ENCODE measurements around the gene SMAD4. TPM values are rescaled to one million over a fixed set of nuclear protein-coding genes. Genes with fewer than 3 reads are reported as not detected.

SMAD4 gene
- polyA plus RNA-seq, 1 donor (not counting 4 experiments of a cell fraction or from before 2014, with no cell fraction given) = 68.2 TPM

DNA sequence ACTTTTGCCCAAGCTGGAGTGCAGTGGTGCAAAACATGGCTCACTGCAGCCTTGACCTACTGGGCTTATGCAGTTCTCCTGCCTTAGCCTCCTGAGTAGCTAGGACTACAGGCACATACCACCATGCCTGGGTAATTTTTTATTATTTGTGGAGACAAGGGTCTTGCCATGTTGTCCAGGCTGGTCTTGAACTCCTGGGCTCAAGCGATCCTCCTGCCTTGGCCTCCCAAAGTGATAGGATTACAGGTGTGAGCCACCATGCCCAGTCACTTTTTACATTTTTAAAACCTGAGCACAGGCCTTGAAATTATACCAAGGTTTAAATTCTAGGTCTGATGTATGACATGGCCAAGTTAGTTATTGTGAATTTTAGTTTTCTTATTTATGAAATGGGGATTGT lies 18.2 kb downstream of the SMAD4 start:
- TF ChIP-seq, protein P1, sequence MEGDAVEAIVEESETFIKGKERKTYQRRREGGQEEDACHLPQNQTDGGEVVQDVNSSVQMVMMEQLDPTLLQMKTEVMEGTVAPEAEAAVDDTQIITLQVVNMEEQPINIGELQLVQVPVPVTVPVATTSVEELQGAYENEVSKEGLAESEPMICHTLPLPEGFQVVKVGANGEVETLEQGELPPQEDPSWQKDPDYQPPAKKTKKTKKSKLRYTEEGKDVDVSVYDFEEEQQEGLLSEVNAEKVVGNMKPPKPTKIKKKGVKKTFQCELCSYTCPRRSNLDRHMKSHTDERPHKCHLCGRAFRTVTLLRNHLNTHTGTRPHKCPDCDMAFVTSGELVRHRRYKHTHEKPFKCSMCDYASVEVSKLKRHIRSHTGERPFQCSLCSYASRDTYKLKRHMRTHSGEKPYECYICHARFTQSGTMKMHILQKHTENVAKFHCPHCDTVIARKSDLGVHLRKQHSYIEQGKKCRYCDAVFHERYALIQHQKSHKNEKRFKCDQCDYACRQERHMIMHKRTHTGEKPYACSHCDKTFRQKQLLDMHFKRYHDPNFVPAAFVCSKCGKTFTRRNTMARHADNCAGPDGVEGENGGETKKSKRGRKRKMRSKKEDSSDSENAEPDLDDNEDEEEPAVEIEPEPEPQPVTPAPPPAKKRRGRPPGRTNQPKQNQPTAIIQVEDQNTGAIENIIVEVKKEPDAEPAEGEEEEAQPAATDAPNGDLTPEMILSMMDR (optimal IDR thresholded peaks at IDR 0.05 in 1 of 3, IDR thresholded peaks at IDR 0.05 in 1 of 3, conservative IDR thresholded peaks at IDR 0.05 in 1 of 3; ENCODE audit: extremely low read depth in 1 of 3, insufficient read depth in 2 of 3, low read length in 3 of 3) = no peak
- TF ChIP-seq EZH2 (IDR thresholded peaks at IDR 0.05; ENCODE audit: low read length) = no peak
- Histone ChIP-seq H3K4me3 (ENCODE audit: control insufficient read depth in 2 of 3, extremely low read depth in 1 of 3, insufficient read depth in 2 of 3, low read depth in 1 of 3, low read length in 3 of 3) (no peak overlapping the region), H3K79me2 (ENCODE audit: control insufficient read depth, insufficient read depth, low read length) (peaks cover 44% of the 10 kb centered on the region), H4K20me1 (ENCODE audit: control insufficient read depth, extremely low read depth, insufficient read depth, low read length) (peaks cover 4% of the 10 kb centered on the region), H3K4me2 (ENCODE audit: control insufficient read depth, extremely low read depth, insufficient read depth, low read depth, low read length) (no peak overlapping the region), H3K4me1 (ENCODE audit: control insufficient read depth, extremely low read depth, insufficient read depth, low read length) (peaks cover 6% of the 10 kb centered on the region), H2AFZ (ENCODE audit: control insufficient read depth, low read length) (no peak overlapping the region), H3K36me3 (ENCODE audit: control insufficient read depth in 2 of 2, extremely low read depth in 1 of 2, insufficient read depth in 2 of 2, low read length in 2 of 2) (peaks cover 0 to 4% of the 10 kb centered on the region in 2 experiments), H3K9me1 (ENCODE audit: control insufficient read depth, extremely low read depth, insufficient read depth, low read length) (no peaks in the 10 kb centered on the region), H3K27me3 (ENCODE audit: control insufficient read depth, extremely low read depth, insufficient read depth, low read length) (no peaks in the 10 kb centered on the region), H3K27ac (ENCODE audit: control insufficient read depth, insufficient read depth, low read length) (no peak overlapping the region), H3K9ac (ENCODE audit: control insufficient read depth, extremely low read depth, insufficient read depth, low read length) (no peak overlapping the region), H3K9me3 (ENCODE audit: control insufficient read depth, low read depth, low read length) (no peaks in the 10 kb centered on the region)
- FAIRE-seq = no peak
- no peak for DNase-seq (ENCODE audit: low read depth, low spot score)
- dilution Hi-C loops (cut with MboI; ENCODE audit: extremely low pct_ligation_motif_present, low sequenced_read_pairs) = no loop called here

DNA sequence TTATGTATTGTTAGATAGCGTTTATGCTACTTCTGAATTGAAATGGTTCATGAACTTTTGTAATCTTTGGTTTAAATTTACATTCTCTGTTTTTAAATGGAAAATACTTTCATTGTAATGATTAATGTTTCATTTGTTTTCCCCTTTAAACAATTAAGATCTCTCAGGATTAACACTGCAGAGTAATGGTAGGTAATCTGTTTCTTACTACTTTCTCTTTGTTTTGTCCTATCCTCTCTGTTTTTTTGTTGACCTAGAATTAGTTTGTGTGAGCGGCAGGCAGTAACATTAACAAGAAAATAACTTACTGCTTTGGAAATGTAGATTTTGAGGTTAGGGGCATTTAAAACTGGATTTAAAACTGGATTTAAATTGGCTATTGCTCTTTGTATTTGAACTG lies 19.1 kb downstream of the SMAD4 start:
- Histone ChIP-seq H4K20me1 (ENCODE audit: control insufficient read depth, extremely low read depth, insufficient read depth, low read length) (peaks cover 4% of the 10 kb centered on the region), H3K79me2 (ENCODE audit: control insufficient read depth, insufficient read depth, low read length) (peaks cover 34% of the 10 kb centered on the region), H3K4me1 (ENCODE audit: control insufficient read depth, extremely low read depth, insufficient read depth, low read length) (peaks cover 6% of the 10 kb centered on the region), H3K9me1 (ENCODE audit: control insufficient read depth, extremely low read depth, insufficient read depth, low read length) (no peaks in the 10 kb centered on the region), H3K27me3 (ENCODE audit: control insufficient read depth, extremely low read depth, insufficient read depth, low read length) (no peaks in the 10 kb centered on the region), H3K4me3 (ENCODE audit: control insufficient read depth in 2 of 3, extremely low read depth in 1 of 3, insufficient read depth in 2 of 3, low read depth in 1 of 3, low read length in 3 of 3) (no peak overlapping the region), H3K36me3 (ENCODE audit: control insufficient read depth in 2 of 2, extremely low read depth in 1 of 2, insufficient read depth in 2 of 2, low read length in 2 of 2) (peaks cover 0 to 4% of the 10 kb centered on the region in 2 experiments), H2AFZ (ENCODE audit: control insufficient read depth, low read length) (no peak overlapping the region), H3K9me3 (ENCODE audit: control insufficient read depth, low read depth, low read length) (no peaks in the 10 kb centered on the region), H3K4me2 (ENCODE audit: control insufficient read depth, extremely low read depth, insufficient read depth, low read depth, low read length) (no peak overlapping the region), H3K27ac (ENCODE audit: control insufficient read depth, insufficient read depth, low read length) (no peak overlapping the region), H3K9ac (ENCODE audit: control insufficient read depth, extremely low read depth, insufficient read depth, low read length) (no peak overlapping the region)
- TF ChIP-seq EZH2 (IDR thresholded peaks at IDR 0.05; ENCODE audit: low read length) = no peak
- DNase-seq (ENCODE audit: low read depth, low spot score) (no peak), FAIRE-seq (no peak)
- dilution Hi-C loops (cut with MboI; ENCODE audit: extremely low pct_ligation_motif_present, low sequenced_read_pairs) = no loop called here

DNA sequence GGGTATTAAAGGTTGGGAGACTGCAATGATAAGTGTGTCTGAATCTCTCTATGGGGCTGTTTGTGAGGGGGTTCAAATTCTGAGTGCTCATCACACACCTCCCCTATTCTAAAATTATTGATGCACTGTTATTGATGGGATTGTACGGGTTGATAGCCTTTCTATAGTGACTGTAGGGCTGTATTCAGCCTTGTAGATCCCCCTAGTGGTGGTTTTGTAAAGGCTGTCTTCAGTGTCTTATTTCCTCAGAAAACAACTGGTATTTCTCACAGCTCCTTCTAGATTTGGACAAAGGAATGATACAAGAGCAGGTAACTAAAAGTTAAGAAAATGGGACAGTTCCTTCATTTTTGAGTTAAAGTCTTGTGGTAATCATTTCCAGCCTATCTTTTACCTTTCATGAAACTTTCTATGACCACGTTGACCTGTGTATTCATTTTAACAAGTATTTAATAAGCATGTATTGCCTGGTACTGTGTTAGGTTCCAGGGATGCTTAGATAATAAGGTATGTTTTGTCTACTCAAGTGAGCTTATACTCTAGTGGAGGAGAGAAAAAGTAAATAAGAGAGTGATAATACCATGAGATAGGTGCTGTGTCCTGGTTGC lies 21.2 kb downstream of the SMAD4 start:
- Histone ChIP-seq H3K4me2 (ENCODE audit: control insufficient read depth, extremely low read depth, insufficient read depth, low read depth, low read length) (no peak overlapping the region), H3K79me2 (ENCODE audit: control insufficient read depth, insufficient read depth, low read length) (peaks cover 15% of the 10 kb centered on the region), H3K9ac (ENCODE audit: control insufficient read depth, extremely low read depth, insufficient read depth, low read length) (no peak overlapping the region), H3K9me1 (ENCODE audit: control insufficient read depth, extremely low read depth, insufficient read depth, low read length) (no peaks in the 10 kb centered on the region), H3K36me3 (ENCODE audit: control insufficient read depth in 2 of 2, extremely low read depth in 1 of 2, insufficient read depth in 2 of 2, low read length in 2 of 2) (peaks cover 8% of the 10 kb centered on the region in 2 experiments), H2AFZ (ENCODE audit: control insufficient read depth, low read length) (no peak overlapping the region), H3K27me3 (ENCODE audit: control insufficient read depth, extremely low read depth, insufficient read depth, low read length) (no peaks in the 10 kb centered on the region), H3K4me1 (ENCODE audit: control insufficient read depth, extremely low read depth, insufficient read depth, low read length) (no peaks in the 10 kb centered on the region), H4K20me1 (ENCODE audit: control insufficient read depth, extremely low read depth, insufficient read depth, low read length) (no peaks in the 10 kb centered on the region), H3K4me3 (ENCODE audit: control insufficient read depth in 2 of 3, extremely low read depth in 1 of 3, insufficient read depth in 2 of 3, low read depth in 1 of 3, low read length in 3 of 3) (no peak overlapping the region), H3K9me3 (ENCODE audit: control insufficient read depth, low read depth, low read length) (no peaks in the 10 kb centered on the region), H3K27ac (ENCODE audit: control insufficient read depth, insufficient read depth, low read length) (no peak overlapping the region)
- dilution Hi-C loops (cut with MboI; ENCODE audit: extremely low pct_ligation_motif_present, low sequenced_read_pairs) = no loop called here
- FAIRE-seq = peak; percentile 84
- TF ChIP-seq, protein P1 (optimal IDR thresholded peaks at IDR 0.05 in 1 of 3, IDR thresholded peaks at IDR 0.05 in 1 of 3, conservative IDR thresholded peaks at IDR 0.05 in 1 of 3; ENCODE audit: extremely low read depth in 1 of 3, insufficient read depth in 2 of 3, low read length in 3 of 3) = peak; percentile 32 to 80 (median 71)
- TF ChIP-seq EZH2 (IDR thresholded peaks at IDR 0.05; ENCODE audit: low read length) = no peak
- DNase-seq (ENCODE audit: low read depth, low spot score) = no peak
